ENCODE data around the gene GNG11.
"Not testable (repeated sequence)": the region's sequence is repeated elsewhere in the genome, so short reads cannot be mapped to it uniquely, and the experiment has no call there.

GNG11 gene

GRCh38 chr7:93913197-93913596 is 8.3 kb upstream of the GNG11 start:
- DNase-seq: no peak

GRCh38 chr7:93914581-93915066 is 6.9 kb upstream of the GNG11 start:
- DNase-seq: no peak

- DNase-seq: not testable (repeated sequence)
Observed at GRCh38 chr7:93915206-93915842, 6.2 kb upstream of the GNG11 start.

GRCh38 chr7:93915888-93916287 is 5.6 kb upstream of the GNG11 start:
- DNase-seq: not testable (repeated sequence)

GRCh38 chr7:93916315-93916714 is 5.2 kb upstream of the GNG11 start:
- not testable (repeated sequence) for DNase-seq

- DNase-seq: no peak
Observed at GRCh38 chr7:93920496-93921182, 896 bp upstream of the GNG11 start.

GRCh38 chr7:93921186-93921585 is 349 bp upstream of the GNG11 start:
- DNase-seq: no peak

GRCh38 chr7:93923296-93923695 is 1.8 kb downstream of the GNG11 start:
- DNase-seq: no peak

GRCh38 chr7:93923942-93924341 is 2.4 kb downstream of the GNG11 start:
- no peak for DNase-seq

GRCh38 chr7:93926800-93927199 is 5.3 kb downstream of the GNG11 start:
- no peak for DNase-seq

GRCh38 chr7:93927585-93927984 is 6.0 kb downstream of the GNG11 start:
- DNase-seq: no peak

GRCh38 chr7:93931655-93932054 is 10.1 kb downstream of the GNG11 start:
- no peak for DNase-seq

- no peak for DNase-seq
Observed at GRCh38 chr7:93933156-93933555, 11.6 kb downstream of the GNG11 start.

- no peak for DNase-seq
Observed at GRCh38 chr7:93935102-93935501, 13.6 kb downstream of the GNG11 start.

- DNase-seq: no peak
Observed at GRCh38 chr7:93937818-93938217, 16.3 kb downstream of the GNG11 start.

GRCh38 chr7:93938293-93938692 is 16.8 kb downstream of the GNG11 start:
- DNase-seq: no peak

- no peak for DNase-seq
Observed at GRCh38 chr7:93941945-93942344, 20.4 kb downstream of the GNG11 start.

- no peak for DNase-seq
Observed at GRCh38 chr7:93943816-93944540, 22.4 kb downstream of the GNG11 start.

GRCh38 chr7:93944673-93945072 is 23.1 kb downstream of the GNG11 start:
- DNase-seq: no peak

- DNase-seq: no peak
Observed at GRCh38 chr7:93945083-93945482, 23.5 kb downstream of the GNG11 start.

- DNase-seq: no peak
Observed at GRCh38 chr7:93945756-93946535, 24.4 kb downstream of the GNG11 start.

- no peak for DNase-seq
Observed at GRCh38 chr7:93948106-93948505, 26.6 kb downstream of the GNG11 start.

GRCh38 chr7:93948873-93949272 is 27.3 kb downstream of the GNG11 start:
- no peak for DNase-seq

All from activated naive CD4-positive, alpha-beta T cell treated with anti-CD3 and anti-CD28 coated beads, Interleukin-2, amount 50 U/mL, for 16 hours (primary cell).